GM12875 (cell line): Measurements from ENCODE around the gene CAPN9.

Source experiments
- H3K4me3 ChIP-seq: one replicate; pipeline ENCODE4 v1.5.1; 2011; ENCODE audit warnings: low read depth, low read length, control low read depth
- TF ChIP-seq, protein P1 (sequence below): IDR thresholded peaks from 2 replicates; pipeline ENCODE4 v1.5.1; 2011; ENCODE audit warnings: low read depth, mild to moderate bottlenecking, control low read depth, inconsistent platforms, low read length, moderate library complexity, borderline replicate concordance; ENCODE audit not compliant: insufficient read depth

Gene CAPN9

DNA sequence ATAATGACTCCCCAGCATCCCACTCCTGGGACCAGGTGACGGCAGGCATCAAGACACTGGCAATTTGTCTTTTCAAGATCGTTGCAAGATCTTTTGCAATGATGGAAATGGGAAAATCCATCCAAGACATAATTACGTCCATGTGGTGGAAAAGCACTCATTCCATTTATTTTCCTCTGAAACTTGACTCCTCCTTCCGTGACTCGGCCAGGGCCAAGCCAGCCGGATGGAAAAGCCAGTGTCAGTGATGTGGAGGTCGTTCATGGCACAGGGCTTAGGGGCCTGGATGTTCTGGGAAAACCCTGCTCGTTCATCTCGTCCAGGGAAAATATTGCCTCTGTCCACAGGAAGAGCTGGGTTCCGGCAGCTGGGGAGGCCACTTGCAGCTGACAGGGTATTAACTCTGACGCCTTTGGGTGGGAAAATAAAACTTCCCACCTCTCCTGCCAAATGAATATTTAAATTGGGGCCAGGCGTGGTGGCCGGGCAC is 74.9 kb downstream of the CAPN9 start:
- TF ChIP-seq, protein P1, sequence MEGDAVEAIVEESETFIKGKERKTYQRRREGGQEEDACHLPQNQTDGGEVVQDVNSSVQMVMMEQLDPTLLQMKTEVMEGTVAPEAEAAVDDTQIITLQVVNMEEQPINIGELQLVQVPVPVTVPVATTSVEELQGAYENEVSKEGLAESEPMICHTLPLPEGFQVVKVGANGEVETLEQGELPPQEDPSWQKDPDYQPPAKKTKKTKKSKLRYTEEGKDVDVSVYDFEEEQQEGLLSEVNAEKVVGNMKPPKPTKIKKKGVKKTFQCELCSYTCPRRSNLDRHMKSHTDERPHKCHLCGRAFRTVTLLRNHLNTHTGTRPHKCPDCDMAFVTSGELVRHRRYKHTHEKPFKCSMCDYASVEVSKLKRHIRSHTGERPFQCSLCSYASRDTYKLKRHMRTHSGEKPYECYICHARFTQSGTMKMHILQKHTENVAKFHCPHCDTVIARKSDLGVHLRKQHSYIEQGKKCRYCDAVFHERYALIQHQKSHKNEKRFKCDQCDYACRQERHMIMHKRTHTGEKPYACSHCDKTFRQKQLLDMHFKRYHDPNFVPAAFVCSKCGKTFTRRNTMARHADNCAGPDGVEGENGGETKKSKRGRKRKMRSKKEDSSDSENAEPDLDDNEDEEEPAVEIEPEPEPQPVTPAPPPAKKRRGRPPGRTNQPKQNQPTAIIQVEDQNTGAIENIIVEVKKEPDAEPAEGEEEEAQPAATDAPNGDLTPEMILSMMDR: no peak
- no peak overlapping the region for H3K4me3 ChIP-seq

DNA sequence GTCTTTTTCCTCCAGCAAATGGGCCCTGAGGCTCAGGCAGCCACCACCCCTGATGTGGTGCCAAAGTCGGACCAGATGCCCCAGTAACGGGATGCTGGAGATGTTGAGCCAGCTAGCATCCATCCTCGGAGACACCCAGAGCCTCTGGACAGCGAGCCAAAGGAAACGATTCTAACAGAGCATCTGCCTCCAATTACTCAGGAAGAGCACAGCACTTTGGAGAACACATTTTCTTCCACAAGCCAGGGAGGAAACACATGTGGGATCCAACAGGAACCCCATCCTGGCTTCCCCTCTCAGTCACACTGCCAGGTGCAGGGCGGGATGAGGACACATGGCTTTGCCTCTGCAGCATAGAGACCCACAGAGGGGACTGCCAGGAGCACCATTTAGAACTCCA is 76.2 kb downstream of the CAPN9 start:
- TF ChIP-seq, protein P1: no peak
- H3K4me3 ChIP-seq: no peak overlapping the region

DNA sequence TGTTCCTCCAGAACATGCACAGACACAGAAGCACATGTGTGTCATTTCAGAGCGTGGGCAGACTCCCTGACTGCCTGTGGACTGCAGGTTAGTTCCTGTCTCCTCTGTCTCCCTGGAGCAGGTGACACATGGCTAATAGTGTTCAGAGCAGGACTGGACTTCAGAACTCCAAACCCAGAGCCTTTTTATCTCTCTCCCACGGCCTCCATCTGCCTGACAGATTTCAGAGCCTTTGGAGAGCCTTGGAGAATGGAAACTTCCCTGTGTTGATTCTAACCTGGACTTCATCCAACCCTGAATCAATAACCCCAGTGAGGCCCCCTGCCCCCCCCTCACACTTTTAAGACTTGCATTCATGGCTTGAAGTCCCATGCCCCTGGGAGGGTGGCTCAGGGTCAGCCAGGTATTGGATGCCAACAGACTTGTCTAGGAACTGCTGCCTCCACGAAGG is 76.8 kb downstream of the CAPN9 start:
- TF ChIP-seq, protein P1: no peak

DNA sequence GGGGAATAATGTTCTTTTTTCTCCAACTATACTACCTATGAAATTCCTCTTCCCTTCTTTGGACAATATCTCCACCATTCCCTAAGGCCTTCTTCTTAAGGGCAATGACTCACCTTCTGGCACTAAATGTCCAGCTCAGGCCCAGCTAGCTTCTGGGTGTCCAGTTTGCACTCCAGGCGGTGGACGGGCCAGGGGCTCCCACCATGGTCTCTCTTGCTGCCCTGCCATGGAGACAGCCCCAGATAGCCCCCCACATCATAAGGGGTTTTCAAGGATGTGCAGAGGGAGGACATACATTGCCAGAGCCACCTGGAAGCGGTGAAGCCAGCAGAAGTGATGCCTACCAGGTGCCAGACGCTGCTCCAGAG is 77.3 kb downstream of the CAPN9 start:
- TF ChIP-seq, protein P1: no peak
- H3K4me3 ChIP-seq: no peak overlapping the region

More for the DNA sequence above, 76.8 kb downstream of the CAPN9 start:
- no peak overlapping the region for H3K4me3 ChIP-seq

DNA sequence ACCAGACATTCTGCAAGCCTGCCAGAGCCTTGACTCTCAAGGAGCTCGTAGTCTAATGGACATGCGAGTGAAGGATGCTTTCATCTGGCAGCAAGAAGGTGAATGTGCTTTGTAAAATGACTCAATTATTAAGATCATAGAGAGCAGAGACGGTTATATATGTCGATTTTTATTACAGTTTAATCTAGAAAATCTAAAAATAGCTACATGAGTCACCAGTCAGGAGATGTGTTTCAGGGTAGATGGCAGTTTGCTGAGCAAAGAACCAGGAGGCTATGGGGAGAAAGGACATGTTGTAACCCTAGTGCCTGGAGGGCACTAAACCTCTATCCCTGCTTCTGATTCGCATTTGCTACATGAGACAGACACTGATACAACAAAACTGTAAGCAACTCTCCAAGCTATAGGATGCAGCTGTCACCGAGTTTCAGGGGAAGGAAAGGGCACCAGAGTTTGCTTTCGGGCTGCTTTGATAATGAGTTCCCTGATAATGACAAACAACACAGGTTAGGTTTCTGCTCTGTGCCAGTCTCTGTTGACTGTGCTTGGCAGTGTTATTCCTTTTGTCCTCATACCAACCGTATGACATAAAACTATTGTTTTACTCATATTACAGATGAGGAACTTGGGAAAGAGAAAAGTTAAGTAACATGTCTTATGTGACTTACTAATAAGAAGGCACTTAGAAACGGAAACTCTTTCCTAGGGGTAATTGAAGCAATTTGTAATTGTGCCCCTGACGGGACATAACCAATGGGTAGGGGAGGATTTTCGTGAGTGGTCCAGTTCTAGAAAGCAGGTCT is 77.9 kb downstream of the CAPN9 start:
- no peak overlapping the region for H3K4me3 ChIP-seq
- TF ChIP-seq, protein P1: no peak

DNA sequence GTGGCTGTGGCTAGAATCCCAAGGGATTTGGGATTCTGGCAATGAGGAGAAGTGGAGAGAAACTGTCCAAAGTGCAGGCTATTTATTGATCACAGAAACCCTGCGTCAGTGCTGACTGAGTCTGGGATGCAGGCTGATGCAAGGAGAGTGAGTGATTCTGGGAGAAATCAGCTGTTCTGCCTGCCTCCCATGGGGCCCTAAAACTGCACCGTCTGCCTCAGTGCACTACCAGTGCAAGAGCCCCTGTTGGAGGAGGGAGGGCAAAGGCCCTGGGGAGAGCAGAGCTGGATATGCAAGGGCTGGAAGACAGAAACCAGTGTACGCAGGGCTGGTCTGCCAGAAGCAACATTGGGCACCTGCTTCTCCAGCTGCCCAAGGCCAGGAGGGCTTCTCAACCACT is 78.6 kb downstream of the CAPN9 start:
- TF ChIP-seq, protein P1: no peak

DNA sequence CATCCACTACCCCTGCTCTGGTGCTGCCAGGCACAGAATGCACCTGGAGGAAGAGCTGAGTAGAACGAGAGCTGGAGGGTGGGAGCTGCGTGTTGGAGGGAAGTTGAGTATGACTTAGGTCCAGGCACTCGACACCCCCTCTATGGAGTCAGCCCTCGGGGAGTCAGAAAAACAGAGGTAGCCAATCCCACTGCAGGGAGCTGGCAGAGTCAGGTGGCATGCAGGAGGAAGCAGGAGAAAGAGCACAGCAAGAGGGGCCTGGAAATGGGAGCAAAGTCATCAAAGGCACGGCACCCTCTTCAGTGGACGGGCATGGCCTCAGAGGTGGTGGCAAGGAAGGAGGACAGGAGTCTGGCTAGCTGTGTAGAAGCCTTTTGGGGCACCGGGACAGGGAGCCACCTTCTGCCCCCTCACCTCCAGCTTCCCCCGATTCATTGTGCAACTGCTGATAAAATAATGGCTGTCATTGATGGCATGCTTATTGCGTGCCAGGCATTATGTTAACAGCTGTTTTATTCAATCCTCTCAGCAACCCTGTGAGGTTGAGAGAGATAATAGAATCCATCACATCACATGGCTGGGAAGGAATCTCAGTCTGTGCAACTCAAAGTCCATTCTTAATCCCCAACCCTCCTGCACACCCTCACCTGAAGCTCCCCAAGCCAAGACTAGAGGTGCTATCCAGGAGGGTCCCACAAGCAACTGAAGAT is 79.1 kb downstream of the CAPN9 start:
- TF ChIP-seq, protein P1: no peak
- no peak overlapping the region for H3K4me3 ChIP-seq

More for the DNA sequence above, 78.6 kb downstream of the CAPN9 start:
- no peak overlapping the region for H3K4me3 ChIP-seq
